Spleen (tissue), 11 donors: ENCODE data around the gene GSG1L. TPM values are rescaled to one million over a fixed set of nuclear protein-coding genes. Genes with fewer than 3 reads are reported as not detected.

Experiments
- DNase-seq: peaks from one replicate; pipeline ENCODE4 v3.0.0-alpha.2; 2020
- H3K27ac ChIP-seq, 8 donors: fragments of 200-600 bp; sonication (generic) in 7 of 8; 1 replicate in 4 of 8; 2 replicates in 4 of 8; pipeline versions ENCODE4 v1.5.0 to v1.8.0; 2016 to 2021; ENCODE audit warnings: inconsistent platforms in 4 of 8, mild to moderate bottlenecking in 4 of 8, moderate library complexity in 1 of 8
- H3K27me3 ChIP-seq, 7 donors: fragments of 200-600 bp; sonication (generic) in 6 of 7; replicated peaks in 1 of 7; 1 replicate in 4 of 7; 2 replicates in 3 of 7; pipeline versions ENCODE4 v1.5.0 to v1.8.0; 2016 to 2021; ENCODE audit warnings: inconsistent platforms in 3 of 7, mild to moderate bottlenecking in 1 of 7
- H3K36me3 ChIP-seq, 6 donors: fragments of 200-600 bp; sonication (generic) in 5 of 6; 1 replicate in 4 of 6; 2 replicates in 2 of 6; pipeline versions ENCODE4 v1.5.0 to v1.8.0; 2016 to 2021; ENCODE audit warnings: inconsistent platforms in 2 of 6
- H3K4me1 ChIP-seq, 6 donors: fragments of 200-600 bp; sonication (generic) in 5 of 6; 1 replicate in 3 of 6; 2 replicates in 3 of 6; pipeline versions ENCODE4 v1.5.0 to v1.8.0; 2016 to 2021; ENCODE audit warnings: inconsistent platforms in 3 of 6
- H3K4me3 ChIP-seq, 8 donors: fragments of 200-600 bp; sonication (generic) in 7 of 8; 1 replicate in 4 of 8; 2 replicates in 4 of 8; pipeline versions ENCODE4 v1.5.0 to v1.8.0; 2016 to 2021; ENCODE audit warnings: inconsistent platforms in 4 of 8, mild to moderate bottlenecking in 4 of 8, moderate library complexity in 2 of 8
- H3K9me3 ChIP-seq, 8 donors: fragments of 200-600 bp; sonication (generic) in 7 of 8; 1 replicate in 4 of 8; 2 replicates in 4 of 8; pipeline versions ENCODE4 v1.5.0 to v1.8.0; 2016 to 2021; ENCODE audit warnings: inconsistent platforms in 4 of 8
- POLR2A ChIP-seq, 3 donors: fragments of 450-650 bp; IDR thresholded peaks; one replicate each; pipeline ENCODE4 v1.5.1; 2017; ENCODE audit warnings: antibody characterized with exemption in 3 of 3, mild to moderate bottlenecking in 1 of 3
- POLR2AphosphoS5 ChIP-seq, 3 donors: sonication (generic); formaldehyde crosslinking; IDR thresholded peaks; one replicate each; pipeline ENCODE4 v1.5.1; 2017; ENCODE audit warnings: antibody characterized with exemption in 3 of 3
- WGBS, 5 donors: extraction: QIAGEN DNeasy Blood & Tissue Kit in 3 of 5; methylation state at CpG; one replicate each; pipeline versions ENCODE4 v1.1.5 to v1.1.7; 2013 to 2018; 5-methylcytosine and 5-hydroxymethylcytosine counted together
- intact Hi-C: fragments of 100-400 bp; cut with DNase I; formaldehyde crosslinking; loops from one replicate; pipeline ENCODE4 v1.15.0; 2023; ENCODE audit warnings: low total_unique reads
- polyA plus RNA-seq, 3 donors: library from polyadenylated mRNA; stranded (reverse); fragments of 200-250 nt; gene quantifications; one replicate each; pipeline ENCODE4 v1.2.1, GENCODE V29; 2013
- total RNA-seq, 7 donors: library from RNA; depleted of rRNA in 3 of 7; stranded (reverse); fragments of >200 nt in 3 of 7; fragmentation: NEBNext Ultra II Directional in 4 of 7; extraction: Animal tissue kit (Norgen Biotek cat#: 25700) in 4 of 7; gene quantifications; one replicate each; pipeline versions ENCODE4 v1.1.0 to v1.2.1, GENCODE V29; 2016 to 2021
- TF ChIP-seq, protein P1 (sequence below), 11 experiments: fragments of 200-600 bp in 7 of 11; fragments of 450-650 bp in 4 of 11; sonication (generic) in 4 of 11; IDR thresholded peaks in 8 of 11; conservative IDR thresholded peaks in 3 of 11; 1 replicate in 7 of 11; 2 replicates in 4 of 11; pipeline versions ENCODE4 v1.4.0 to v1.8.0; 2016 to 2021; ENCODE audit warnings: antibody characterized with exemption in 11 of 11, inconsistent platforms in 4 of 11, mild to moderate bottlenecking in 1 of 11
- donor health status: healthy with polysubstance abuse.
- donor health status: DM: no; HTN: no; CAD: no; lungs with moderate emphysema.
- donor health status: DM: no; HTN: no; CAD: no.
- donor health status: Bipolar disorder and iron deficiency.
- donor health status: healthy.
- donor health status: DM: no; HTN: no; CAD: no.
- donor health status: DM: yes; HTN: yes; CAD: no.

GSG1L gene
- total and polyA plus RNA-seq, 10 donors, result 0.22 to 0.58 (median 0.43) TPM; not detected in 6

DNA sequence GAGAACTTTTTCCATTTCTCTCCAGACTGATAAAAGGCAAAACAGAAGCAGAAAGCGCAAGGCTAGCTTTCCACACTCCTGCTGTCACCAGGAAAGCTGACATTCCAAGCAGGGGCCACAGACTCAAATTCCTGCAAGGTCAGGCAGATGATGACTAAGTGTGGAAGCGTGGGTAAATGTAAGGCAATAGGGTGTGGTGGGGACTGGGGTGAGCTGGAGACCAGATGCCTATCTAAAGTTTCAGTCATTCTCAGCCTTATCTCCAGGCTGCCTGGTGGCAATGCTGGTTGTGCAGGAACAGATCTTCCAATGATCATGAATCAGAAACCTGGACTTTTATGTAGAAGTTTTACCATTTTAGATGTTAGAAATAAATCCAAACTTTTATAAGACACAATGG lies 224.1 kb downstream of the GSG1L start:
- no peaks in the 10 kb centered on the region for H3K36me3 ChIP-seq
- intact Hi-C loops, result no loop called here
- H3K9me3 ChIP-seq, result peaks cover 0 to 9% (median 0%) of the 10 kb centered on the region in 8 donors
- TF ChIP-seq POLR2A (IDR thresholded peaks at IDR 0.05) (no peak), POLR2AphosphoS5 (IDR thresholded peaks at IDR 0.05) (no peak)
- TF ChIP-seq, protein P1, sequence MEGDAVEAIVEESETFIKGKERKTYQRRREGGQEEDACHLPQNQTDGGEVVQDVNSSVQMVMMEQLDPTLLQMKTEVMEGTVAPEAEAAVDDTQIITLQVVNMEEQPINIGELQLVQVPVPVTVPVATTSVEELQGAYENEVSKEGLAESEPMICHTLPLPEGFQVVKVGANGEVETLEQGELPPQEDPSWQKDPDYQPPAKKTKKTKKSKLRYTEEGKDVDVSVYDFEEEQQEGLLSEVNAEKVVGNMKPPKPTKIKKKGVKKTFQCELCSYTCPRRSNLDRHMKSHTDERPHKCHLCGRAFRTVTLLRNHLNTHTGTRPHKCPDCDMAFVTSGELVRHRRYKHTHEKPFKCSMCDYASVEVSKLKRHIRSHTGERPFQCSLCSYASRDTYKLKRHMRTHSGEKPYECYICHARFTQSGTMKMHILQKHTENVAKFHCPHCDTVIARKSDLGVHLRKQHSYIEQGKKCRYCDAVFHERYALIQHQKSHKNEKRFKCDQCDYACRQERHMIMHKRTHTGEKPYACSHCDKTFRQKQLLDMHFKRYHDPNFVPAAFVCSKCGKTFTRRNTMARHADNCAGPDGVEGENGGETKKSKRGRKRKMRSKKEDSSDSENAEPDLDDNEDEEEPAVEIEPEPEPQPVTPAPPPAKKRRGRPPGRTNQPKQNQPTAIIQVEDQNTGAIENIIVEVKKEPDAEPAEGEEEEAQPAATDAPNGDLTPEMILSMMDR (IDR thresholded peaks at IDR 0.05 in 8 of 11, conservative IDR thresholded peaks at IDR 0.05 in 3 of 11), result no peak
- no peaks in the 10 kb centered on the region for H3K4me1 ChIP-seq
- no peak overlapping the region for H3K4me3 ChIP-seq
- H3K27me3 ChIP-seq, result peaks cover 0 to 30% (median 5%) of the 10 kb centered on the region in 7 donors
- H3K27ac ChIP-seq, result no peak overlapping the region
- peak; percentile 9 for DNase-seq
- 87 to 89% (median 88%) methylated on average over 2 of the region's 2 CpGs for WGBS, 5 donors

DNA sequence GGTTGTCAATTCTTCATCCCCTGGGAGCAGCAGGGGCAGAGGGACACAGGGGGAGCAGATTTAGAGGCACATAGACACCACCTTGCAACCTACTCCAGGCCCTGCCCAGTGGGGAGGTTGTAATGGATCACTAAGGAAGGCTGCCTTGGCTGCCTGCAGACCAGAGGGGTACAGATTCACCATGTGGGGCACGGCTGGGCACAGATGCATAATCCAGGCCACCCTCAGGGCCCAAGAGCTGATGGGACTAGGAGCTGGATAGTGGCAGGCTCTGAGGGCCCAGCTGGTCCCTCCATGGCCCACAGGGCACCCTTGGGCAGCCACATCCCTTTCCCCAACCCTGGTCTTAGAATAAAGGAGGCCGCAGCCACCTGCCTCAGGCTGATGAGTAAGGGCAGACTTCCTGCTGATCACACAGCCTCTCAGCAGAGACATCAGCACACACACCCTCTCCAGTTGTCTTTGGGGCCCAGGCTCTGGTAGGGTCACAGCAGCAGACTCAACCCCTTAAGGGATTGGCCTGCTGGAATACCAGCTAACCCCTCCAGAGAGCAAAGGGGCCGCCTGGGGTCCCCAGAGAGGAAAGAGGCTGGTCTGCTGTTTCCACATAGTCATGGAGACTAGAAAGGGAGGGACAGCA lies 224.9 kb downstream of the GSG1L start:
- intact Hi-C loops, result no loop called here
- Histone ChIP-seq H3K27me3 (peaks cover 0 to 27% (median 5%) of the 10 kb centered on the region in 7 donors), H3K27ac (no peak overlapping the region), H3K9me3 (peaks cover 0 to 9% (median 0%) of the 10 kb centered on the region in 8 donors), H3K4me1 (no peaks in the 10 kb centered on the region), H3K36me3 (no peaks in the 10 kb centered on the region), H3K4me3 (no peak overlapping the region)
- TF ChIP-seq, protein P1 (IDR thresholded peaks at IDR 0.05 in 8 of 11, conservative IDR thresholded peaks at IDR 0.05 in 3 of 11), result no peak
- TF ChIP-seq POLR2AphosphoS5 (IDR thresholded peaks at IDR 0.05) (no peak), POLR2A (IDR thresholded peaks at IDR 0.05) (no peak)
- WGBS, 5 donors, result 62 to 81% (median 80%) methylated on average over 3 of the region's 3 CpGs
- DNase-seq, result peak; percentile 45

DNA sequence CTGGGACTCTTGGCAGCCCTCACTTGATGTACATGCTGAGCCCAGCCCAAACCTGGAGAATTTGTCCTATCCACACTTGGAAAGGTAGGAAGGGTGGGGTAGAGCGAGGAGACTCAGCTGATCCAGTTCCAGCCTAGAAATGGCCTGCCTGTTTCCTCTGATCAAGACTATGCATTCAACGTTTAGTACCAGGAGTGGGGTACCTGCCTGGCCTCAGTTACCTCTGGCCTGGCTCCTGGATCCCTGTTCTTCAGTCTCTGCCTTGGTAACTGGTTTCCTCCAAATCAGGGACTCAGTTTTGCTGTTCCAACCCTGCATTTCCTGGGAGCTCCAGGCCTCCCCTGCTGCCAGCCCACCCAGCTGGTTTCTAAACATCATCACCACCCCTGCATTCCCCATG lies 233.5 kb downstream of the GSG1L start:
- H3K9me3 ChIP-seq, result peaks cover 0 to 25% (median 14%) of the 10 kb centered on the region in 8 donors
- peak; percentile 7 for DNase-seq
- H3K27me3 ChIP-seq, result no peaks in the 10 kb centered on the region
- no peaks in the 10 kb centered on the region for H3K36me3 ChIP-seq
- TF ChIP-seq, protein P1 (IDR thresholded peaks at IDR 0.05 in 8 of 11, conservative IDR thresholded peaks at IDR 0.05 in 3 of 11), result no peak
- TF ChIP-seq POLR2AphosphoS5 (IDR thresholded peaks at IDR 0.05) (no peak), POLR2A (IDR thresholded peaks at IDR 0.05) (no peak)
- WGBS, 5 donors, result 60 to 90% (median 78%) methylated on average over 1 to 2 of the region's 2 CpGs
- intact Hi-C loops, result no loop called here
- no peak overlapping the region for H3K27ac ChIP-seq
- H3K4me3 ChIP-seq, result no peak overlapping the region
- H3K4me1 ChIP-seq, result no peaks in the 10 kb centered on the region

DNA sequence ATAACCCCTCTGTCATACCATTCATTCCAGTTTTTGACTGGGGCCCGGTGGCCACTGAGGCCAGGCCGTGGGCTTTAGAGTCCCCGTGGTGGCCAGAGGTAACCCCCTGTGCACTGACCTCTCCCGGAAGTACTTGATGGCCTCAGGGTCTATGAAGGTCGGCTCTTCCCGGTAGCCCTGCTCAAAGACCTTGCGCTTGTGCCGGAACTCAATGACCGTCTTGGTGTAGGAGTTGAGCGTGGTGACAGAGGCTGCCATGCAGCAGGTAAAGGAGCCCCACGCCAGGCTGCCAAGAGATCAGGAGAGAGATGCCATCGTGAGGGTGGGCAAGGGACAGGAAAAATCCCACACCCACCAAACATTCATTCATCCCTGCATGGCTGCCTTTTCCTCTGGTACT lies 234.8 kb downstream of the GSG1L start:
- WGBS, 5 donors, result 87 to 95% (median 93%) methylated on average over 10 to 12 of the region's 12 CpGs
- H3K36me3 ChIP-seq, result no peaks in the 10 kb centered on the region
- no peak overlapping the region for H3K27ac ChIP-seq
- H3K27me3 ChIP-seq, result no peaks in the 10 kb centered on the region
- H3K4me3 ChIP-seq, result no peak overlapping the region
- peaks cover 0 to 25% (median 14%) of the 10 kb centered on the region in 8 donors for H3K9me3 ChIP-seq
- intact Hi-C loops, result no loop called here
- DNase-seq, result peak; percentile 27
- TF ChIP-seq, protein P1 (IDR thresholded peaks at IDR 0.05 in 8 of 11, conservative IDR thresholded peaks at IDR 0.05 in 3 of 11), result no peak
- TF ChIP-seq POLR2AphosphoS5 (IDR thresholded peaks at IDR 0.05) (no peak), POLR2A (IDR thresholded peaks at IDR 0.05) (no peak)
- H3K4me1 ChIP-seq, result no peaks in the 10 kb centered on the region
